Transverse colon (tissue), 4 donors: ENCODE results near the gene INSRR.

Experiments used
- CTCF ChIP-seq, 5 experiments: fragments of 200-600 bp in 3 of 5; fragments of 450-650 bp in 2 of 5; sonication (generic) in 3 of 5; IDR thresholded peaks; 1 replicate in 2 of 5; 2 replicates in 3 of 5; pipeline ENCODE4 v1.5.1; 2016 to 2017; ENCODE audit warnings: antibody characterized with exemption in 5 of 5, inconsistent platforms in 3 of 5, mild to moderate bottlenecking in 2 of 5, moderate library complexity in 1 of 5
- POLR2AphosphoS5 ChIP-seq, 3 donors: sonication (generic); formaldehyde crosslinking; IDR thresholded peaks; one replicate each; pipeline ENCODE4 v1.6.1; 2016; ENCODE audit warnings: antibody characterized with exemption in 3 of 3

DNA sequence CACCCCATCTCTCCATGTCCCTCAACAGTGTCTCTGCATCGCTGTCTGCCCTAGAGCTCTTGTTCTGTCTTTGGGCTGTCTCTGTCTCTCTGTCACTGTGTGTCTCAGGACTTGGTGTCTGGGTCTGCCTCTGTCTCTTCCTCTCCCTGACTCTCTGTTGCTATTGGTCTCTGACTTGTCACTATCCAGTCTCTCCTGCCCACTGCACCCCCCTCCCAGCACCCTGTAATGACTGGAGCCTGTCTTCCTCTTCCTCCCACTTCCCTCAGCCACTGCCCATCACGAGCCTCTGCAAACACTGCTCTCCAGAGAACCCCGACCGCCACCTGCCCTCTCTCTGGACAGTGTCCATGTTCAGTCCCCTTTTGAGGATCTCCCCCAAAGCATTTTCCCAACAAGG is 46.7 kb upstream of the INSRR start:
- TF ChIP-seq CTCF (IDR thresholded peaks at IDR 0.05) (no peak), POLR2AphosphoS5 (IDR thresholded peaks at IDR 0.05) (no peak)
